Loucy (cell line): ENCODE data around the gene ADORA3.
A peak's percentile ranks its signal among the peaks of the same experiment; 100 is the strongest.

Experiments
- H2AFZ ChIP-seq: fragments of 200-600 bp; sonication (generic); 2 replicates; pipeline ENCODE4 v1.6.0; 2016; ENCODE audit warnings: antibody characterized with exemption, mild to moderate bottlenecking, low read length, moderate library complexity
- H3F3A ChIP-seq: fragments of 200-600 bp; 2 replicates; pipeline ENCODE4 v1.6.0; 2016; ENCODE audit warnings: antibody characterized with exemption, low read depth, mild to moderate bottlenecking
- H3K27me3 ChIP-seq: fragments of 200-600 bp; sonication (generic); 2 replicates; pipeline ENCODE4 v1.6.1; 2014; ENCODE audit warnings: low read length, mild to moderate bottlenecking; ENCODE audit not compliant: insufficient read depth, poor library complexity, severe bottlenecking
- H3K36me3 ChIP-seq: fragments of 200-600 bp; sonication (generic); 2 replicates; pipeline ENCODE4 v1.6.1; 2016; ENCODE audit warnings: low read length; ENCODE audit not compliant: insufficient read depth
- H3K4me1 ChIP-seq: fragments of 200-600 bp; sonication (generic); 2 replicates; pipeline ENCODE4 v1.5.1; 2014; ENCODE audit warnings: low read length, mild to moderate bottlenecking; ENCODE audit not compliant: insufficient read depth, poor library complexity, severe bottlenecking
- H3K4me2 ChIP-seq: fragments of 200-600 bp; sonication (generic); 2 replicates; pipeline ENCODE4 v1.6.0; 2014; ENCODE audit warnings: antibody characterized with exemption, low read length, low read depth, mild to moderate bottlenecking; ENCODE audit not compliant: poor library complexity, severe bottlenecking
- H3K4me3 ChIP-seq: fragments of 200-600 bp; sonication (generic); 2 replicates; pipeline ENCODE4 v1.5.1; 2014; ENCODE audit warnings: low read length, mild to moderate bottlenecking, mixed read lengths; ENCODE audit not compliant: poor library complexity, severe bottlenecking
- H3K79me2 ChIP-seq: fragments of 200-600 bp; sonication (generic); 2 replicates; pipeline ENCODE4 v1.6.1; 2014; ENCODE audit warnings: low read length; ENCODE audit not compliant: insufficient read depth
- H3K9ac ChIP-seq: fragments of 200-600 bp; sonication (generic); 2 replicates; pipeline ENCODE4 v1.6.0; 2014; ENCODE audit warnings: mild to moderate bottlenecking, low read depth, low read length, moderate library complexity; ENCODE audit not compliant: poor library complexity, severe bottlenecking
- H3K9me2 ChIP-seq: fragments of 200-600 bp; sonication (generic); replicated peaks from 2 replicates; pipeline ENCODE4 v1.6.1; 2016; ENCODE audit warnings: low read depth, low read length, mixed read lengths
- H3K9me3 ChIP-seq: fragments of 200-600 bp; sonication (generic); 2 replicates; pipeline ENCODE4 v1.6.1; 2014; ENCODE audit warnings: mild to moderate bottlenecking, antibody characterized with exemption, low read length, low read depth; ENCODE audit not compliant: insufficient read depth
- H4K20me1 ChIP-seq: fragments of 200-600 bp; sonication (generic); 2 replicates; pipeline ENCODE4 v1.6.0; 2014; ENCODE audit warnings: antibody characterized with exemption, low read length, mild to moderate bottlenecking; ENCODE audit not compliant: insufficient read depth, poor library complexity, severe bottlenecking
- CTCF ChIP-seq: fragments of 200-600 bp; sonication (generic); conservative IDR thresholded peaks from 2 replicates; pipeline ENCODE4 v1.5.1; 2014; ENCODE audit warnings: mild to moderate bottlenecking, antibody characterized with exemption, low read length
- EZH2phosphoT487 ChIP-seq: fragments of 200-600 bp; IDR thresholded peaks from 2 replicates; pipeline ENCODE4 v1.6.1; 2018; ENCODE audit warnings: antibody characterized with exemption, mild to moderate bottlenecking, moderate library complexity, borderline replicate concordance

ADORA3 gene

GRCh38 chr1:111469539-111469938, 33.9 kb downstream of the ADORA3 start:
- Histone ChIP-seq H3K4me3 (no peak overlapping the region), H3K9me2 (no peaks in the 10 kb centered on the region), H3K9ac (no peak overlapping the region), H3K4me2 (no peak overlapping the region), H3K9me3 (no peaks in the 10 kb centered on the region), H3K36me3 (no peaks in the 10 kb centered on the region), H3K79me2 (no peaks in the 10 kb centered on the region), H3F3A (peaks cover 8% of the 10 kb centered on the region; the same call in 1 of the 2 replicates), H4K20me1 (no peaks in the 10 kb centered on the region), H3K27me3 (no peaks in the 10 kb centered on the region), H2AFZ (no peak overlapping the region), H3K4me1 (peaks cover 25% of the 10 kb centered on the region)
- TF ChIP-seq EZH2phosphoT487 (no peak), CTCF (no peak)

GRCh38 chr1:111468717-111469100, 34.7 kb downstream of the ADORA3 start:
- no peak overlapping the region for H2AFZ ChIP-seq
- H3K9me3 ChIP-seq: no peaks in the 10 kb centered on the region
- no peaks in the 10 kb centered on the region for H3K79me2 ChIP-seq
- H3K9me2 ChIP-seq: no peaks in the 10 kb centered on the region
- H4K20me1 ChIP-seq: no peaks in the 10 kb centered on the region
- H3K4me1 ChIP-seq: peaks cover 25% of the 10 kb centered on the region
- no peaks in the 10 kb centered on the region for H3K27me3 ChIP-seq
- TF ChIP-seq CTCF (0 out of 2 replicates have a peak, but pooled peaks have one; percentile 14), EZH2phosphoT487 (no peak)
- no peak overlapping the region for H3K4me3 ChIP-seq
- H3K9ac ChIP-seq: no peak overlapping the region
- H3F3A ChIP-seq: peaks cover 5% of the 10 kb centered on the region; the same call in 1 of the 2 replicates
- no peak overlapping the region for H3K4me2 ChIP-seq
- H3K36me3 ChIP-seq: no peaks in the 10 kb centered on the region

- H2AFZ ChIP-seq: no peak overlapping the region
- no peaks in the 10 kb centered on the region for H4K20me1 ChIP-seq
- no peaks in the 10 kb centered on the region; the same call in 1 of the 2 replicates for H3K36me3 ChIP-seq
- peaks cover 4% of the 10 kb centered on the region; the same call in 1 of the 2 replicates for H3F3A ChIP-seq
- no peak for TF ChIP-seq EZH2phosphoT487
- TF ChIP-seq CTCF: peak; percentile 49
- no peaks in the 10 kb centered on the region for H3K79me2 ChIP-seq
- no peak overlapping the region for H3K4me2 ChIP-seq
- no peaks in the 10 kb centered on the region for H3K27me3 ChIP-seq
- no peaks in the 10 kb centered on the region for H3K9me3 ChIP-seq
- no peaks in the 10 kb centered on the region for H3K9me2 ChIP-seq
- no peak overlapping the region for H3K4me3 ChIP-seq
- no peak overlapping the region for H3K9ac ChIP-seq
- peaks cover 25% of the 10 kb centered on the region for H3K4me1 ChIP-seq
Measured at GRCh38 chr1:111467865-111468716, 35.3 kb downstream of the ADORA3 start.
